Stomach smooth muscle (tissue), 2 donors: Measurements from ENCODE around the gene FAM131C.

Source experiments
- H3K27ac ChIP-seq: one replicate; pipeline ENCODE4 v1.7.0; 2013; ENCODE audit warnings: mild to moderate bottlenecking, low read length, inconsistent platforms
- H3K27me3 ChIP-seq, 2 donors: one replicate each; pipeline ENCODE4 v1.7.0; 2013; ENCODE audit warnings: low read length in 2 of 2; ENCODE audit not compliant: insufficient read depth in 2 of 2, control insufficient read depth in 1 of 2
- H3K36me3 ChIP-seq, 2 donors: one replicate each; pipeline ENCODE4 v1.7.0; 2013; ENCODE audit warnings: low read length in 2 of 2; ENCODE audit not compliant: control insufficient read depth in 2 of 2, insufficient read depth in 2 of 2
- H3K4me1 ChIP-seq: one replicate; pipeline ENCODE4 v1.7.0; 2013; ENCODE audit warnings: low read length; ENCODE audit not compliant: control insufficient read depth, insufficient read depth
- H3K4me3 ChIP-seq, 2 donors: one replicate each; pipeline ENCODE4 v1.7.0; 2013; ENCODE audit warnings: low read length in 2 of 2
- H3K9ac ChIP-seq, 2 donors: one replicate each; pipeline ENCODE4 v1.7.0; 2013; ENCODE audit warnings: low read length in 2 of 2, mild to moderate bottlenecking in 1 of 2
- H3K9me3 ChIP-seq, 2 donors: one replicate each; pipeline ENCODE4 v1.7.0; 2013; ENCODE audit warnings: low read length in 2 of 2; ENCODE audit not compliant: control insufficient read depth in 2 of 2
- donor health status: healthy.
- donor health status: Pancreatic carcinoma.

The FAM131C gene

GRCh38 chr1:16099412-16099811 lies 26.0 kb upstream of the FAM131C start:
- Histone ChIP-seq H3K9me3 (no peaks in the 10 kb centered on the region), H3K9ac (no peak overlapping the region), H3K27ac (no peak overlapping the region), H3K4me1 (no peaks in the 10 kb centered on the region), H3K36me3 (no peaks in the 10 kb centered on the region), H3K4me3 (no peak overlapping the region), H3K27me3 (peaks cover 0 to 3% of the 10 kb centered on the region in 2 donors)

GRCh38 chr1:16095447-16095846 lies 22.0 kb upstream of the FAM131C start:
- Histone ChIP-seq H3K4me3 (no peak overlapping the region), H3K9me3 (no peaks in the 10 kb centered on the region), H3K4me1 (no peaks in the 10 kb centered on the region), H3K9ac (no peak overlapping the region), H3K27ac (no peak overlapping the region), H3K36me3 (no peaks in the 10 kb centered on the region), H3K27me3 (no peaks in the 10 kb centered on the region)

- Histone ChIP-seq H3K4me3 (no peak overlapping the region), H3K9me3 (no peaks in the 10 kb centered on the region), H3K9ac (no peak overlapping the region), H3K27ac (no peak overlapping the region), H3K36me3 (no peaks in the 10 kb centered on the region), H3K4me1 (no peaks in the 10 kb centered on the region), H3K27me3 (no peaks in the 10 kb centered on the region)
Observed at GRCh38 chr1:16094453-16095158, 21.2 kb upstream of the FAM131C start.

- Histone ChIP-seq H3K9ac (no peak overlapping the region), H3K4me1 (no peaks in the 10 kb centered on the region), H3K27me3 (no peaks in the 10 kb centered on the region), H3K9me3 (no peaks in the 10 kb centered on the region), H3K27ac (no peak overlapping the region), H3K4me3 (no peak overlapping the region), H3K36me3 (no peaks in the 10 kb centered on the region)
Observed at GRCh38 chr1:16093611-16094010, 20.2 kb upstream of the FAM131C start.

- Histone ChIP-seq H3K9ac (no peak overlapping the region), H3K36me3 (no peaks in the 10 kb centered on the region), H3K4me3 (no peak overlapping the region), H3K27ac (no peak overlapping the region), H3K4me1 (no peaks in the 10 kb centered on the region), H3K27me3 (no peaks in the 10 kb centered on the region), H3K9me3 (no peaks in the 10 kb centered on the region)
Observed at GRCh38 chr1:16092923-16093511, 19.6 kb upstream of the FAM131C start.

GRCh38 chr1:16092097-16092922 lies 18.9 kb upstream of the FAM131C start:
- H3K4me1 ChIP-seq = no peaks in the 10 kb centered on the region
- no peak overlapping the region for H3K9ac ChIP-seq
- H3K27ac ChIP-seq = no peak overlapping the region
- no peaks in the 10 kb centered on the region for H3K9me3 ChIP-seq
- H3K4me3 ChIP-seq = no peak overlapping the region
- no peaks in the 10 kb centered on the region for H3K27me3 ChIP-seq
- H3K36me3 ChIP-seq = no peaks in the 10 kb centered on the region

- Histone ChIP-seq H3K36me3 (no peaks in the 10 kb centered on the region), H3K9ac (no peak overlapping the region), H3K4me3 (no peak overlapping the region), H3K9me3 (no peaks in the 10 kb centered on the region), H3K4me1 (no peaks in the 10 kb centered on the region), H3K27ac (no peak overlapping the region), H3K27me3 (no peaks in the 10 kb centered on the region)
Observed at GRCh38 chr1:16091296-16091695, 17.8 kb upstream of the FAM131C start.

GRCh38 chr1:16090076-16090826 lies 16.8 kb upstream of the FAM131C start:
- no peaks in the 10 kb centered on the region for H3K36me3 ChIP-seq
- no peaks in the 10 kb centered on the region for H3K27me3 ChIP-seq
- no peak overlapping the region for H3K27ac ChIP-seq
- H3K9me3 ChIP-seq = no peaks in the 10 kb centered on the region
- no peak overlapping the region for H3K4me3 ChIP-seq
- H3K9ac ChIP-seq = no peak overlapping the region
- no peaks in the 10 kb centered on the region for H3K4me1 ChIP-seq

- Histone ChIP-seq H3K27me3 (no peaks in the 10 kb centered on the region), H3K36me3 (no peaks in the 10 kb centered on the region), H3K9ac (no peak overlapping the region), H3K4me1 (no peaks in the 10 kb centered on the region), H3K9me3 (no peaks in the 10 kb centered on the region), H3K27ac (no peak overlapping the region), H3K4me3 (no peak overlapping the region)
Observed at GRCh38 chr1:16088996-16089395, 15.5 kb upstream of the FAM131C start.

GRCh38 chr1:16088351-16088911 lies 15.0 kb upstream of the FAM131C start:
- Histone ChIP-seq H3K9me3 (no peaks in the 10 kb centered on the region), H3K9ac (no peak overlapping the region), H3K4me3 (no peak overlapping the region), H3K36me3 (no peaks in the 10 kb centered on the region), H3K27me3 (no peaks in the 10 kb centered on the region), H3K4me1 (no peaks in the 10 kb centered on the region), H3K27ac (no peak overlapping the region)
